ENCODE data around the gene FAM111A.
"Not testable (repeated sequence)": the region's sequence is repeated elsewhere in the genome, so short reads cannot be mapped to it uniquely, and the experiment has no call there.

The FAM111A gene, protein sequence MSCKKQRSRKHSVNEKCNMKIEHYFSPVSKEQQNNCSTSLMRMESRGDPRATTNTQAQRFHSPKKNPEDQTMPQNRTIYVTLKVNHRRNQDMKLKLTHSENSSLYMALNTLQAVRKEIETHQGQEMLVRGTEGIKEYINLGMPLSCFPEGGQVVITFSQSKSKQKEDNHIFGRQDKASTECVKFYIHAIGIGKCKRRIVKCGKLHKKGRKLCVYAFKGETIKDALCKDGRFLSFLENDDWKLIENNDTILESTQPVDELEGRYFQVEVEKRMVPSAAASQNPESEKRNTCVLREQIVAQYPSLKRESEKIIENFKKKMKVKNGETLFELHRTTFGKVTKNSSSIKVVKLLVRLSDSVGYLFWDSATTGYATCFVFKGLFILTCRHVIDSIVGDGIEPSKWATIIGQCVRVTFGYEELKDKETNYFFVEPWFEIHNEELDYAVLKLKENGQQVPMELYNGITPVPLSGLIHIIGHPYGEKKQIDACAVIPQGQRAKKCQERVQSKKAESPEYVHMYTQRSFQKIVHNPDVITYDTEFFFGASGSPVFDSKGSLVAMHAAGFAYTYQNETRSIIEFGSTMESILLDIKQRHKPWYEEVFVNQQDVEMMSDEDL

DNA sequence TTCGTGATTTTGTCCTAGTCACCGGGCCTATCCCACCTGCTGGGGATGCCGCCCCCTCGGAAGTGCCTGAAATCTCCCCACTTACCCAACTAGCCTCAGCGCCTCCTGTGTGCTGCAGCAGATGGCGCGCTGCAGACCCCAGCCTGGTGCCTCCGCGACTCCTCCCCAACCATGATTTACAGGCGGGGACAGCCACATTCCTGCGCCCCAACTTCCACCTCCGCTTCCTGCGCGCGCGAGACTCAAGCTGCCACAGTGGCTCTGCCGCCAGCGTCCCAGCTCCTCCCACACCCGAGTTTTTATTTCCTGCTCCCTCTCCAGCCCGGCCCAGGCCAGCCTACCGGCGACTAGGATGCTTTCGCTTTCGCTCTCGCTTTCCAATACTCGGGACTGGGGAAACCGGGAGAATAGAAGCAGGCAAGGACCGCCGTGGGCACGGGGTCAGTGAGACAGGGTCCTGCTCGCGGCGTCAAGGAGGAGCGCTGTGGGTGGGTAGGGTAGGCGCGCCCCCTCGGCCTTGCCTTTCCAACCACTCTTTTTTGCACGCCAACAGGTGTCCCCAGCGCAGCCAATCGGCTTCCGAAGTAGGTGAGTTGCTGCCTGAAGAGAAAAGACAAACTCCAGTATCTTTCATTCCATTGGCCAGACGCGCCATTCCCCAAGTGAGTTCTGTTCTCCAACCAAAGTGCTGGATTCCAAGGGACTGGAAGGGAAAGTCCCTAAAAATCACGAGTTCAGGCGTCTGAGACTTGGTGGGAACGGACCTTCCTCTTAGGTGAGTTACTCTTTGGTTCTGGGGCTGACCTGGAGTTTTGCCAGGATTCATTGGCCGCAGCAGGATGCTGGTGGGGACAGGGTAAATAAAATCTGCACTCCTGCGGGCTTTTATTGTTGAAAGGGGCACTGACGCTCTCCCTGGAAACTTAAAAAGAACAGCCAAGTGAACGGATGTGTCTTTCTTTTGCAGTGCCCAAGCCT lies at the start of gene FAM111A:
Gene FAM111A (plus strand): TSS at position 327 of the 978 bp plus-strand sequence. CDS start 6,017 bp downstream, outside the sequence.
- DNase-seq (ENCODE audit: low spot score), result peak; percentile 80

DNA sequence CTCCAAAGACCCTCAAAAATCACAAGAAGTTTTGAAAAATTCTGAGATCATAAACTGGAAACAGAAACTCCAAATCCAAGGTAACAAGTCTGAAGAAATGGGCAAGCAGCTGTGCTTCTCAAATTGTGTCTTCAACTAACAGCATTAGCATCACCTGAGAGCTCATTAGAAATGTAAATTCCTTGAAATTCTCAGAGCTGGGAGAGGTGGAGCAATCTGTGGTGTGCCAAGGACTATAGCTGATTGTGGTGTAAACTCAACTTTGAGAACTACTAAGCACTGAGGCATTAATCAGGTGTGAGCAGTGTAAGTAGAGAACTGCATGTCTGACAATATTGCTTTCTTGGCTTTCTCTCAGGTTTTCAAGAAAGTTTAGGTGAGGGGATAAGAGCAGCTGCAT lies 49.1 kb upstream of the FAM111A start:
- DNase-seq (ENCODE audit: low spot score), result not testable (repeated sequence)

DNA sequence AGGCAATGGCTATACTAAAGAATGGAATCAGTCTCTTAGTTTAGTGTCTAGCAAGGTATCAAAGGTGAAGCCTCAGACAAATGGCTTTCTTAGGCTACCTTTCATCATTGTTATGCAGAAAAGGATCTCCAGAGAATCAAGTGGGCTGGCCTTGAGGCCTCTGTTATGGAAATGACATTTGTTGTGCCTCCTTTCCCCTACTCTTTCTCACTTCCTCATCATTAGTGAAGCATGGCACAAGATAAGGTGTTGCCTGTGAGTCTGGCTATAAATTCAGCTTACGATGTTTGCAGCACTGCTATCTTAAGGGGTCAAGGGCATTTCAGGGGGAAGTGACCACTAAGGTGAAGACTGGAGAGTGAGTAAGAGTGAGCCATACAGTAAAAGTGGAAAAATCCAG lies 47.4 kb upstream of the FAM111A start:
- DNase-seq (ENCODE audit: low spot score), result not testable (repeated sequence)

DNA sequence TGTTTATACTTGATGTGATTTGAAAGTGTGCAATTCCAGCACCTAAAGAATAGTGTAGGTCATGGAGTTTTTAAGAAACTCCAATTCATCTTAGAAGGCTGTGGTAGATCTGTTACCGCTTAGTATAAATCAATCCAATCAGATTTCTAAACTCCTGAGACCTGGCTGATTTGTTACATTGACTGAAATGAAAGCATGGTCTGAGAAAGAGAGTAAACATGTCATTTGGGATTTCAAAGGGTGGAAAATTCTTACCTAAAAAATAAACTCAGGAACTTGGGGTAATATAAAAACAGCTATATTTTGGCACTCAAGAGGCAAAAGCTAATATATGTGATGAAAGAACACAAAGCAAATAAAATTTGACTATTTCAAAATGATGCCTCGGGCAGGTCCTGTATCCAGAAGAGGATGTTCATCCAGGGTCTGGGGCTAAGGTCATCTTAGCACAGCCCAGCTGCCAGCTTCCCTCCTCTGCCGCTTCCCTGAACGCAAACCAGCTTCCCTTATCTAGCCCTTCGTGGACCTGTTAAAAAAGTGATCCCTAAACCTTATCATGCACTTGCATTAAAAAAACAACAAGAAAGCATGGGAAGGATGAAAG lies 46.6 kb upstream of the FAM111A start:
- DNase-seq (ENCODE audit: low spot score), result not testable (repeated sequence)

DNA sequence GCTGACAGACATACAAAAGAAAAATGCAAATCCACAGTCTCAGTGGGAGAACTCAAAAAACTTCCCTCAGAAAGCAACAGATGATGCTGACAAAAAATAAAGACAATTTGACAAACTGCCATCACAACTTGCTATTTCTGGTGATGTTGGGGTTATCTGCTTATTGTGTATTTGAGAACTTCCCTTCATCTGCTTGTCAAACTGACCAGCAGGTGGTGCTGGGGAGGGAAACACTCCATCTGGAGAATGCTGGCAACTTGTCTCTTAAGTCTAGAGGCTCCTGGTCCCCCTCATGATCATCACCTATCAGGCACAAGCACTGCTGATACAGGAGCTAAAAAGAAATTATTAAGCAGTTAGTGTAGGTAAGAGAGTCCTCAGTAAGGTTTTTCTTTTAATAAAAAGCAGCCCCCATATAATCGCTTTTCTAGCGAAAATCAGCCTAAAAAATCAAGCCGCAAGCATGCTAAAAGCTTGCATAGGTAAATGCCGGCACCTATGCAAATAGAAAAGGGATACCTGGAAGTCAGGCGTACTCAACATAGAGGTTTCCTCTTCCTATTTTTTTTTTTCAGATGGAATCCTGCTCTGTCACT lies 45.4 kb upstream of the FAM111A start:
- no peak for DNase-seq (ENCODE audit: low spot score)

DNA sequence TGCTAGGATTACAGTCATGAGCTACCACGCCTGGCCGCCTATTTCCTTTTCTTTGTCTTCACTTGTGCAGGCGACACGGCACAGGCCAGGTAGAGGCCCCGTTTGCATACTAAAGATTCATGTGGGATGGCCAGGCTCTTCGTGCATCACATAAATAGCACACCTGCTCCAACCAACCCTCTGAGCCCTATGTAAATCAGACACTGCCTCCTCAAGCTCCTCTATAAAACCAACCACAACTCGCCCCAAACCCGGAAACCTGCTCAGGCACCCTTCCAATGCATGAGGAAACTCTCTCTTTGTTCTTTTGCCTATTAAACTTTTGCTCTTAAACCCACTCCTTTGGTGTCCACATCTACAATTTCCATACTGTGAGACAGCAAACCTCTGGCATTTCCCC lies 44.7 kb upstream of the FAM111A start:
- not testable (repeated sequence) for DNase-seq (ENCODE audit: low spot score)

DNA sequence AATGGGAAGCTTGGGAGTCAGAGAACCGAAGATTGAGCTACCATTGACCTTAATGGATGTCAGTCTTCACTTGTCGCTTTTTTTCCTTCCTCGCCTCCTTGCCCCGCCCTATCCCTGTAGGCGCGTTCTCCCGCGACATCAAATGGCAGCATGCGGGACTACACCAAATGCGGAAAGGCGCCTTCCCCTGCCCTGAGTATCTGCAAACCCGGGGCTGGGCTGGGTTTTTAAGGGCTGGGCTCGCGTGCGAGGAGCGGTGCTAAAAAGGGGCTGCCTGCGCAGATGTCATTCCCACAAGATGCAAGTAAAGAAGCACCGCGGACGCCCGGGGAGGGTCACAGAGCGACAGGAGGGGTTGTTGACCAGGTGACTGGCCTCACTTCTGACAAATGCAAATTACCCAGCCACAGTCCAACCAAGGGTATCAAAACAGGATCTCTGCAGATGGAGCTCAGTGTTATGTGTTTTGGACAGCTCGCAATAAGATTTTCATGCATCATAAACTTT lies 40.3 kb upstream of the FAM111A start:
- peak; percentile 52 for DNase-seq (ENCODE audit: low spot score)

DNA sequence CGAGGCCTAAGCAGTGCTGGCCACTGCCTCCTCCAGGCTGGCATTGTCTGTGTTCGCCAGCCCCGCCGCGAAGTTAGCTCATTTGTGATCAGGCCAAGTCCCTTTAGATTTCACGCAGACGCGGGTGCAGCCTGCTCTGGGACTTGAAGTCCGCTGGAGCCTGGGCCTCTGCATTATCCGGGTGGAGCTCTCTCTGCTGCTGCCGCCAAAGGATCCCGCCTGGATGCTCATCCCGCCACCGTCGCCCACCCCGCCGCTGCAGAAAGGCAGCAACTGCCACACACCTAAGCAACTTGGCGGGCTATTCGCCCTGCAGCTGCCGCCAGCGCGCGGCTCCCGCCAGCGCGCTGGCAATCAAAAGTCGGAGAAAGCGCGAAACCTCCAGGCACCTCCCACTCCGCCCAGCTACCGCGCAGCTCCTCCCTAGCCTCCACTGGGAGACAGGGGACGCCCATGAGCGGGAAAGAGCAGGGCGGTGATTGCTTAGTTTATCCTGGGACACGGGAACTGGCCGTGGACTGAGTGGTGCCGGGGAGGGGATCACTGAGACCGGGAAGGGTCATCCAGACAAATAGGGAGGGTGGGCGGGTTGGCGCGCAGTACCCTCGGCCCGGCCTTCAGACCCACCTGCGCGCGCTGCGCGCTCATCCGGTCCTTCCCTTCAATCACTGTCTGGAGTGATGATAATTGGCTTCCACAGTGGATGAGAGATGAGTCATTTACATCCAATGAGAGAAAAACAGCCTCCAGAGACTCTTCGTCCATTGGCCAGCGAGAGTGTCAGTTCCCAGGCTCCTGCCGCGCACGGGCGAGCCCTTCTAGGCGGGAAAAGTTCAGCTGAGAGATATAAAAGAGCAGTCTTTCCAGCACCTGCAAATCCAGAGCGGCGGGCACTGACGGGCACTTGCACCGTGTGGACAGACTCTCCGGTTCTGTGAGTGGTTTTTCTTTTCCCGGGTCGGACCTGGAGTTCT lies 36.0 kb upstream of the FAM111A start, which contains the start of gene FAM111B:
Gene FAM111B (plus strand): TSS at position 875 of the 974 bp plus-strand sequence. CDS start 2,389 bp downstream, outside the sequence.
- peak; percentile 76 for DNase-seq (ENCODE audit: low spot score)

DNA sequence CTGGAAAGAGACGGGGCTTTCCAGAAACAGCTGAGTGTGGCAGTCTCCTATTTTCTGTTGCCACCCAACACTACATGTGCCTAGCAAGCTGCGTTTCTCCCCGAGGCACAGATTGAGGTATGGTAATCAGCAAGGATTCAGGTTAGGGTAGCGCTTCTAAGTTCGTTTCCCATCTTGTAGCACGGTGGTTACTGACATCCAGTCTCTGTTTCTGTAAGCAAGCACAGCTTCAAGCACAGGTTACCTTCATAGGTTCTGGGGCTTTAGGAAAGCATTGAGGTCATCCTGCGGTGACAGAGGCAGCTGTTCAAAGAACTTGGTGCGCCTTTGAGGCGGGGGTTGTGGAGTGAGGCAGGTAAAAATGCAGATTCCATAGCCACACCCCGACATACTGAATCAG lies 34.9 kb upstream of the FAM111A start:
- not testable (repeated sequence) for DNase-seq (ENCODE audit: low spot score)

DNA sequence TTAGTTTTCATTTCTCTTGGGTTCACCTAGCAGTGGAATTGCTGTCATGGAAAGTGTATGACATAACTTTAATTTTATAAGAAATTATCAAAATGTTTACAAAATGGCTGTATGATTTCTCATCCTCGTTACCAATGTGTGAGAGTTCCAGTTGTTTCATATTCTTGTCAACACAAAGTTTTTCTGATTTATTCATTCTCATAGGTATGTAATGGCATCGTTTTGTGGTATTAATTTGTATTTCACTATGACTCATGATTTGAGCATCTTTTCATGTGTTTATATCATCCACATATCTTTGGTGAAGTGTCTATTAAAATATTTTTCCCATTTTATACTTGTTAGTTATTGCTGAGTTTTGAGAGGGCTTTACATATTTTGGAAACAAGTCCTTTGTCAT lies 30.2 kb upstream of the FAM111A start:
- no peak for DNase-seq (ENCODE audit: low spot score)

DNA sequence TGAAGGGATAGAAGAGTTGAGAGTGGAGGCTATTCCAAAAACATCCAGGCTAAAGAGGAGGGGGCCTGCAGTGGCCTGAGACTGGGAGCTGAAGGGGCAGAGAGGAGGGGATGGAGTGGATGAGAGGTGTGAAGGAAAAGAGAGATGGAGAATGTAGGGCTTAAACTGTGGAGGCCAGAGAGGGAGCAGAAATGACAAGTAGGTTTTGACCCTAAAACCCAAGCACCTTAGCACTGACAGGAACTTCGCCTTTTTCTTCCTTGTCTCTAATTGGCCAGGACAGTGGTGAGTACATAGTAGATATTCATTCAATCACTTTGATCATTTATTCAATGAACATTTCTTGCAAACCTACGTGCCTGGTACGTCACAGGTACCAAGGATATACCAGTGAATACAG lies 28.3 kb upstream of the FAM111A start:
- no peak for DNase-seq (ENCODE audit: low spot score)

DNA sequence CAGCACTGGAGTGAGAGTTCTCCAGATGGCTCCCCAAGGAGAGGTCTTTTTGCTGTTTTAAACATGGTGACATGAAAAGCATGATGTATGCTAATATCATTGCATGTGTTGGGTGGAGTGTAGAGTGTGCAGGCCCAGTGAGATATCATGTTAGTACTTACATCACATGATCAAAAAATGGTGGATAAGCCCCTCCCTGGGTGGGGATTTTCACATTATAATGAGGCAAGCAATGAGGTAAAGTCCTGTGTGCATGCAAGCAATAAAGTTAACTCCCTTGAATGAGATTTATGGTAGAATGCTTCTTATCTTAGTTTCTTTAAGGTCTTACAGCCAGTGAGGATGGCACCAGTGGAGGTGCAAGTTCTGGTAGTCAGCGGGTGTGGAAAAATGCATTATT lies 27.1 kb upstream of the FAM111A start:
- DNase-seq (ENCODE audit: low spot score), result no peak

DNA sequence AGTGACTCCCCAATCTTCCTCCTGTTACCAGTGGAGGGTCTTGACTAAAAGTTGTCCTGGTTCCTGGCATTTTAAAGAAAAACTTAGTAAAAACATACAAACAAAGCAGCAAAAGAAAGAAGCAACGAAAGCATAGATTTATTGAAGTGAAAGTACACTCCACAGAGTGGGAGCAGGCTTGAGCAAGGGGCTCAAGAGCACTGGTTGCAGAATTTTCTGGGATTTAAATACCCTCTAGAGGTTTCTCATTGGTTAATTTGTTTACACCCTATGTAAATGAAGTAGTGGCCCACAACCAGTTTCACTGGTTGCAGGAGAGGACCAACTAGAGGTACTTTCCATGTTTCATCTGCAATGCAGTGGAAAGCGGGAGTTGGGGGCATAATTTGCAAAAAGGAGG lies 24.9 kb upstream of the FAM111A start:
- no peak for DNase-seq (ENCODE audit: low spot score)

DNA sequence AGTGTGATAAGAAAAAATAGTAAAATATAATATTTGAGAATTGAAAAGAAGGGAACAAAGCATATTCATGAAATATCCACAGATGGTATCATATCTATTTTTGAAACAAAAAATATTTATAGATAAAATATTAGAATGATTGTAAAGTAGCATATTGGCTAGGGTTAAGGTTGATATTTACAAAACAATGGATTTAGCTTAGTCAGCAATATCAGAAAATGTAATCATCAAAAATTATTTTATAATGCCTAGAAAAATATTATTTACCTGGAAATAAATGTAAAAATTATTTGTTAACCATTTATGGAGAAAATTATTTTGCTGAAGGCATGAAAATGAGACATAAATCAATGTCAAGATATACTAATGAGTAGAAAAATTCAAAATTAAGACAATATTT lies 22.8 kb upstream of the FAM111A start:
- no peak for DNase-seq (ENCODE audit: low spot score)

DNA sequence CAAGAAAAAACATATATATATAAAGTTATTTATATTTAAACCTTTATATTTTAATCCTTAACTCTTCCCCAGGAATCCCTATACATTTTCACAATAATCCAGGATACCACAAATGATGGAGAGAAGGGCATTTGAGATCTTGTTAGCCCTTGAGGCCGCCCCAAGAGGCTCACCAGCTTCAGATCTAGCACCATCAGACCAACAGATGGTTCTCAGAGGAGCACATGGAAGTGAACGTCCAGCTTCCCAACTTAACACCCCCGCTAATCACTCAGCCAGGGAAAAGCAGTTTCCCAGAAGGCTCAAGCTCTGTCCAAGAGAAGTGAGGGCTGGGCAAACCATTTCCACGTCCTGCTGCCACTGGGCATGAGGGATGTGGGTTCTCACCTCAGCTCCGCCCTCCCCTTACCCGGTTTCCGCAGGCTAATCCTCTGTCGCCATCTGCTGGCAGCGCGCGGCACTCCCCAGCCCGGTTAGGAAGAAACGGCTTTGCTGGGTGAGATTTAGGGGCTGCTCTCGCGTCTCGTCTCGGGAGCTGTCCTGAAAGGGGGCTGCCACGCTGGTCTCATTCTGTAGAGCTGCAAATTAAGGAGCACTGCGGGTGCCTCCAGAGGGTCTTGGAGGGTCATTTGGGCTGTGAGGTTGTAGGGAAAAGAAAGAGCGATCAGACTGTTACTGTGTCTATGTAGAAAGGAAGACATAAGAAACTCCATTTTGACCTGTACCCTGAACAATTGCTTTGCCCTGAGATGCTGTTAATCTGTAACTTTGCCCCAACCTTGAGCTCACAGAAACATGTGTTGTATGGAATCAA lies 6.8 kb upstream of the FAM111A start:
- DNase-seq (ENCODE audit: low spot score), result peak; percentile 87

DNA sequence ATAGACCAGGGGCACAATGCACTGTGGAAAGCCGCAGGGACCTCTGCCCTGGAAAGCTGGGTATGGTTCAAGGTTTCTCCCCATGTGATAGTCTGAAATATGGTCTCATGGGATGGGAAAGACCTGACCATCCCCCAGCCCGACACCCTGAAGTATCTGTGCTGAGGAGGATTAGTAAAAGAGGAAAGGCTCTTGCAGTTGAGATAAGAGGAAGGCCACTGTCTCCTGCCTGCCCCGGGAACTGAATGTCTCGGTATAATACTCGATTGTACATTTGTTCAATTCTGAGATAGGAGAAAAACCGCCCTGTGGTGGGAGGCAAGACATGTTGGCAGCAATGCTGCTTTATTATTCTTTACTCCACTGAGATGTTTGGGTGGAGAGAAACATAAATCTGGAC lies 6.1 kb upstream of the FAM111A start:
- not testable (repeated sequence) for DNase-seq (ENCODE audit: low spot score)

DNA sequence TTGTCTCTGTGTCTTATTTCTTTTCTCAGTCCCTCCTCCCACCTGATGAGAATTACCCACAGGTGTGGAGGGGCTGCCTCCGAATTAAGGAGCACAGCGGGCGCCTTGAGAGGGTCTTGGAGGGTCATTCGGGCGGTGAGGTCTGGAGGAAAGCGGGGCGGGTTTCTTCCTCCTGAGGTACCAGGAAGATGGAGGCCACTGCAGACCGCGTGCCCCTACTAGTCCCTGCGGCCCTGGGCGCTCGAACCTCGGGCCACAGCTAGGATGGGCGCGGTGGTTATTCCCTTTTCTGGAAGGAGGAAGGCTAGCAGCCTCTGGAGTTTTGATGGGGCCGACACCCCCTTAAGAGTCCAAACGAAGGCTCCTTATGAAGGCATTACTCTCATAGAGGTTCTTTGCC lies 5.5 kb upstream of the FAM111A start:
- DNase-seq (ENCODE audit: low spot score), result no peak

DNA sequence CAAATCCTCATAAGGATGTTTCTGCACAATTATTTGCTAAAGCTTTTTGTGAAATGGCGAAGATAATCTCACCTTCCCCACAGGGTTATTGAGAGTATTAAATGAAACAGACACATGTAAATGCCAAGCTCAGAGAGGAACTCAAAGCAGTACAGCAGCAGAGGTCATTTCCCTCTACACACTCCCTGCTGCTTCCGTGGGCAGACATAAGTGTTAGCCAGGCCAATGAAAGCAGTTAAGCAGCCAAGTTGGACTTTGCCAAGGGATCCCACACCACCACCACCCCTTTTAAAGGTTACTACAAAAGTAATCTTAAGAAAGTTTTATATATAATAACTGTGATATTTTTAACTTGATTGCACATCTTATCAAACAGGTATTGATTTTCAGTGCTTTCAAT lies 4.0 kb upstream of the FAM111A start:
- no peak for DNase-seq (ENCODE audit: low spot score)

DNA sequence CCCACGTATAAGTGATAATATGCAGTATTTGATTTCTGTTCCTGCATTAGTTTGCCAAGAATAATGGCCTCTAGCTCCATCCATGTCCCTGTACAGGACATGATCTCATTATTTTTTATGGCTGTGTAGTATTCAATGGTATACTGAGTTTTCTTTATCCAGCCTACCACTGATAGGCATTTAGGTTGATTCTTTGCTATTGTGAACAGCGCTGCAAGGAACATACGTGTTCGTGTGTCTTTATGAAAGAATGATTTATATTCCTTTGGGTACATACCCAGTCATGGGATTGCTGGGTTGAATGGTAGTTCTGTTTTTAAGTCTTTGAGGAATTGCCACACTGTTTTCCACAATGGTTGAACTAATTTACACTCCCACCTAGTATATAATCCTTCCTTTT lies 1.5 kb upstream of the FAM111A start:
- no peak for DNase-seq (ENCODE audit: low spot score)

All from iPS-NIHi11 (cell line).